Activated naive CD4-positive, alpha-beta T cell treated with anti-CD3 and anti-CD28 coated beads, Interleukin-2, amount 50 U/mL, for 24 hours (primary cell): ENCODE results near the gene EGFL8.
"Not testable (repeated sequence)": the region's sequence is repeated elsewhere in the genome, so short reads cannot be mapped to it uniquely, and the experiment has no call there.

Experiments used
- H3K27ac Mint-ChIP-seq: one replicate; pipeline ENCODE4 v1.8.0; 2021; ENCODE audit warnings: mild to moderate bottlenecking, mixed read lengths
- H3K27me3 Mint-ChIP-seq: one replicate; pipeline ENCODE4 v1.8.0; 2021; ENCODE audit warnings: mixed read lengths
- H3K36me3 Mint-ChIP-seq: one replicate; pipeline ENCODE4 v1.8.0; 2021; ENCODE audit warnings: mixed read lengths
- H3K4me1 Mint-ChIP-seq: one replicate; pipeline ENCODE4 v1.8.0; 2021; ENCODE audit warnings: mixed read lengths
- H3K4me3 Mint-ChIP-seq: one replicate; pipeline ENCODE4 v1.8.0; 2021; ENCODE audit warnings: mild to moderate bottlenecking, mixed read lengths
- H3K9me3 Mint-ChIP-seq: one replicate; pipeline ENCODE4 v1.8.0; 2021; ENCODE audit warnings: mixed read lengths

EGFL8 gene

DNA sequence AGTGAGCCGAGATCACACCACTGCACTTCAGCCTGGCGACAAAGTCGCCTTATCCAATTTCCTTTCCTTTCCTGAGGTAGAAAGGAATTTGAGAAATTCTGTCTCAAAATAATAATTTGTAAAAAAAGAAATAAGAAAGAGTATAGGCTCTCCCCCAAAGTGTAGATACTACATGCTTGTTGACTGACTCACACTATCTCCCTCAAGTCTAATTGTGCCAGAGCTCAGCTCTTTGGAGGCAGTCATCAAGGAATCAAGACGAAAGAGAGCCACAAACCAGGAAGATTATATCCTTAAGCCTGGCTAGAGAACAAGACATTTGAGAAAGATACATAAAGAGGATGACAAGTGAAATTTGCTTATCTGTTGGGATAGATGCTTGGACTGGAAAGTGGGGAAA, 30.6 kb upstream of the EGFL8 start:
- no peaks in the 10 kb centered on the region for H3K36me3 Mint-ChIP-seq
- H3K4me3 Mint-ChIP-seq: no peak overlapping the region
- no peaks in the 10 kb centered on the region for H3K27me3 Mint-ChIP-seq
- H3K4me1 Mint-ChIP-seq: peaks cover 12% of the 10 kb centered on the region
- no peak overlapping the region for H3K27ac Mint-ChIP-seq
- H3K9me3 Mint-ChIP-seq: no peaks in the 10 kb centered on the region

DNA sequence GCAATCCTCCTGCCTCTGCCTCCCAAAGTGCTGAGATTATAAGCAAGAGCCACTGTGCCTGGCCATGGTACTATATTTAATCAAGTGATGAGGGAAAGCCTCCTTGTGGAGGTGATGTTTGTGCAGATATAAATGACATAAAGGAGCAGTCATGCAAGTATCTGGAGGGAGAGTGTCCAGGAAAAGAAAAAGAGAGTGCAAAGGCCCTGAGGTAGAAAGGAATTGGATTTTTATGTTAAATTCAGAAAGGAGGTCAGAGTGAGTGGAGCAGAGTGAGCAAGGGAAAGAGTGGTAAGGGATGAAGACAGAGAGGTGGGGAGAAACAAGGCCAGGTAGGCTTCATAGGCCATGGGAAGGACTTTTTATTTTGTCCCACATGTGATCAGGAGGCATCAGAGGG, 26.9 kb upstream of the EGFL8 start:
- no peak overlapping the region for H3K27ac Mint-ChIP-seq
- no peaks in the 10 kb centered on the region for H3K9me3 Mint-ChIP-seq
- H3K36me3 Mint-ChIP-seq: no peaks in the 10 kb centered on the region
- H3K4me3 Mint-ChIP-seq: no peak overlapping the region
- no peaks in the 10 kb centered on the region for H3K4me1 Mint-ChIP-seq
- no peaks in the 10 kb centered on the region for H3K27me3 Mint-ChIP-seq

DNA sequence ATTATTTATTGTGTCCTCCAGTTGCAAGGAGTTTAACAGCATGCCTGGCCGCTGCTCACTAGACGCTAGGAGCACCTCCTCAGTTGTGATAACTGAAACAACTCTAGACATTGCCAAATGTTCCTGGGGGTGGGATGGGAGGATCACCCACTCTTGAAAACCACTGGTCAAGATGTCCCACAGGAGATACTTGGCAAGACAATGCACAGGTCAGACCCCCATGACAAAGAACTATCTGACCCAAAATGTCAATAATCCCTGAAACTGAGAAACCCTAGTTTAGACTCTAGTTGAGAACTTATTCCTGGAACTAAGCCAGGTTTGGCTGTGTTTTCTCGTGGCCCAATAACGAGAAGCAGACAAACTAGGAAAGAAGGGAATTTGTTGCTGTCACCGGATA, 24.8 kb upstream of the EGFL8 start:
- Mint-ChIP-seq H3K4me1 (no peaks in the 10 kb centered on the region), H3K27me3 (no peaks in the 10 kb centered on the region), H3K9me3 (no peaks in the 10 kb centered on the region), H3K27ac (no peak overlapping the region), H3K4me3 (no peak overlapping the region), H3K36me3 (no peaks in the 10 kb centered on the region)

DNA sequence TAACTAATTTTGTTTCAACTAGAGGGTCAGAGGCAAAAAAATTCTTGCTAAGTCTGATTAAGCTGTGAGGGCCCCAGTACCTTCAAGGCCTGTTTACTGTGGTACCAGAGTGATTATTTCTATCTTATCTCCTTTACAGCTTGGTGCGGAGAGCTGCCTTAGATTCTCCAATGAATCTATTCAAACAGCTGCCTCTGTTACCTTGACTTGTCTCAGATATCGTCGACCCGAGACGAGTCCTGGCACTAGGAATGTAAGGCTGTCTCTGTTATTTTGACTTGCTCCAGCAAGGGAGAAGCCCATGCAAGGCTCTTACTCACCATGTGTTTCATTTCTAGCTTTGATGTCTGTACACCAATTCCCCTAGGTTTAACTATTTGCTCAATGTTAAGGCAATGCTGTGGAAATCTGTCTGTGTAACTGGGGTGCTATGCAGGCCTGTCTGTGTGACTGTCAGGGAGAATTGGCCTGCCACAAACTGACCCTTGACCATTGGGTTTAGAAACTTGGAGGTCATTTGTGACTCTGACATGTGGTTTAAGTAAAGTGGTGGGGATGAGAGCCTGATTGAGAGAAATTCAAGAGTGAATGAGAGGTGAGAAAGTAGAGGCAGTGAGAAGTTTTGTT, 23.9 kb upstream of the EGFL8 start:
- H3K36me3 Mint-ChIP-seq: no peaks in the 10 kb centered on the region
- H3K4me3 Mint-ChIP-seq: no peak overlapping the region
- H3K9me3 Mint-ChIP-seq: no peaks in the 10 kb centered on the region
- no peaks in the 10 kb centered on the region for H3K4me1 Mint-ChIP-seq
- peak overlapping the region; percentile 2 for H3K27ac Mint-ChIP-seq
- no peaks in the 10 kb centered on the region for H3K27me3 Mint-ChIP-seq

DNA sequence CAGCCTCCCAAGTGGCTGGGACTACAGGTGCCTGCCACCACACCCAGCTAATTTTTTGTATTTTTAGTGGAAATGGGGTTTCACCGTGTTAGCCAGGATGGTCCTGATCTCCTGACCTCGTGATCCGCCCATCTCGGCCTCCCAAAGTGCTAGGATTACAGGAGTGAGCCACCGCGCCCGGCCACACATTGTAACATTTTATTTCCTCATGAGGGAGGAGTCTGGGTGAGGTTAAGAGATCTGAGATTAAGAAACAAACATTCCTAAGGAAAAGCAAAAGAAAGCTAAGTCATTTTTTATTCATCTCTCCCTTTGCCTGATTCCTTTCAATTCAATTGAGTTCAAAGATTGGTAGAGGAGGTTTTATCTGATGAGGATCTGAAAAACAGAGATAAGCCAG, 20.2 kb upstream of the EGFL8 start:
- H3K27ac Mint-ChIP-seq, H3K36me3 Mint-ChIP-seq, H3K27me3 Mint-ChIP-seq, H3K9me3 Mint-ChIP-seq, H3K4me3 Mint-ChIP-seq: not testable (repeated sequence)
- H3K4me1 Mint-ChIP-seq: peaks cover 12% of the 10 kb centered on the region

DNA sequence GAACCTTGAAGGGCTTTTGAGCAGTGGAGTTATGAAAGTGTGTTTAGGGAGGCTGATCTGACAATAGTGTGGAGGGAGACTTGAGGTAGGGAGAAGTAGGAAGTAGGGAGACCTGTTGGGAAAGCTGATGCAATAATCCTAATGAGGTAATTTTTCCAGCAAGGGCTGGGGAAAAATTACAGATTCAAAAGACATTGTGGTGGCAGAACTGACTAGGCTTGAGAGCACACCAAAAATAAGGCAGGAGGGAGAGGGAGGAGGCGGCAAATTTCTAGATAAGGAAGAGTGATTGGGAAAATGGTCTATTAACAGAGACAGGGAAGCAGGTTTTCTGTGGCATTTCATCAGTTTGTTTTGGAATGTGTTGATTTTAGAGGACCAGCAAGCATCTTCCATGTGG, 18.1 kb upstream of the EGFL8 start:
- H3K27ac Mint-ChIP-seq: no peak overlapping the region
- H3K4me1 Mint-ChIP-seq: peaks cover 26% of the 10 kb centered on the region
- no peaks in the 10 kb centered on the region for H3K36me3 Mint-ChIP-seq
- H3K27me3 Mint-ChIP-seq: peaks cover 3% of the 10 kb centered on the region
- no peak overlapping the region for H3K4me3 Mint-ChIP-seq
- H3K9me3 Mint-ChIP-seq: no peaks in the 10 kb centered on the region

DNA sequence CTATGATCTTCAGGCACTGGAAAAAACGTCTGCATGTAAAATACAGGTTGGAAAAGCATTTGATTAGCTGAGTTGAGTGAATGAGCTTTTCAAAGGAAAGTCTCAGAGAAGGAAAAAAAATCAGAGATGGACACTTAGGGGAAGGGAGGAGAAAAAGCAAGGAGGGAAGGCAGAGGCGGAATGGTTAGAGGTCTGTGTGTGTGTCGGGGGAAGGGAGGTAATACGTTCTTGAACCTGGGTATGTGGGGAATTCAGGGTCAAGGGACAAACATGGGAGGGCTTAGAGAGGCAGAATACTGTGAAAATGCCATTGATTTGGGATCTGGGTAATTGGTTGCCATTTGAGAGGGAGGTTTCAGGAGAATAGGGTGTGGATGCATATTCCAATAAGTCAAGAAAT, 17.7 kb upstream of the EGFL8 start:
- H3K4me3 Mint-ChIP-seq: no peak overlapping the region
- H3K36me3 Mint-ChIP-seq: no peaks in the 10 kb centered on the region
- H3K4me1 Mint-ChIP-seq: peaks cover 28% of the 10 kb centered on the region
- peaks cover 4% of the 10 kb centered on the region for H3K27me3 Mint-ChIP-seq
- H3K9me3 Mint-ChIP-seq: no peaks in the 10 kb centered on the region
- H3K27ac Mint-ChIP-seq: no peak overlapping the region

DNA sequence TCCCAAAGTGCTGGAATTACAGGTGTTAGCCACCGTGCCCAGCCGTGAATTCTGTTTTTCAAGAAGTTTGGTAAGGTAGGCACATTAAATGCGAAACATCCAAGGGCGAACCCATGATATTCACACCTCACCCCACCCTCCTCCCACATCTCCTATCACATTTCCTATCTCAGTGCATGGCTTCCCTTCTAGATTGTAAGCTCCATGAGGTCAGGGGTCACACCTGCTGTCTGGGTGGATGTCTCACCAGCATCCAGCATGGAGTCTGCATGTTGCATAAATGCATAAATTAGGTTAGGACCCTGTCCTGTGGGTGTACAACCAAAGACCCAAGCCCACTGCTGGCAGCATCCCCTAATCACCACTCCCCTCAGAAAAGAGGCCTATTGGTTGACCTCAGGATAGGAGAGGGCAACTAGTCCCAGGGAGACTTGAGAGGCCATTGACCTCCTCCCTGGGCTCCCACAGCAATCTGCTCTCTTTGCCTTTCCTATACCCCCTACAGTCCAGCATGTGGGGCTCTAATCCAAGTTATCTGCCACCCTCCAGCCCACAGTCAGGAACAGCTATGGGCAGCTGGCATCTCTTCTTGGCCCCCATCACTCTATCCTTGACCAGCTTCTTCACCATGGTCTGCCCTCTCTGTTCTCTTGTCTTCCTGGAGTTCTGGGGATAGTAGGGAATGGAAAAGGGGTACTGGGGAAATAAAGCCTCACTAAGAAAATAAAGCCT, 16.8 kb upstream of the EGFL8 start:
- H3K4me3 Mint-ChIP-seq: no peak overlapping the region
- peaks cover 36% of the 10 kb centered on the region for H3K4me1 Mint-ChIP-seq
- peaks cover 4% of the 10 kb centered on the region for H3K27me3 Mint-ChIP-seq
- H3K27ac Mint-ChIP-seq: no peak overlapping the region
- no peaks in the 10 kb centered on the region for H3K9me3 Mint-ChIP-seq
- no peaks in the 10 kb centered on the region for H3K36me3 Mint-ChIP-seq

DNA sequence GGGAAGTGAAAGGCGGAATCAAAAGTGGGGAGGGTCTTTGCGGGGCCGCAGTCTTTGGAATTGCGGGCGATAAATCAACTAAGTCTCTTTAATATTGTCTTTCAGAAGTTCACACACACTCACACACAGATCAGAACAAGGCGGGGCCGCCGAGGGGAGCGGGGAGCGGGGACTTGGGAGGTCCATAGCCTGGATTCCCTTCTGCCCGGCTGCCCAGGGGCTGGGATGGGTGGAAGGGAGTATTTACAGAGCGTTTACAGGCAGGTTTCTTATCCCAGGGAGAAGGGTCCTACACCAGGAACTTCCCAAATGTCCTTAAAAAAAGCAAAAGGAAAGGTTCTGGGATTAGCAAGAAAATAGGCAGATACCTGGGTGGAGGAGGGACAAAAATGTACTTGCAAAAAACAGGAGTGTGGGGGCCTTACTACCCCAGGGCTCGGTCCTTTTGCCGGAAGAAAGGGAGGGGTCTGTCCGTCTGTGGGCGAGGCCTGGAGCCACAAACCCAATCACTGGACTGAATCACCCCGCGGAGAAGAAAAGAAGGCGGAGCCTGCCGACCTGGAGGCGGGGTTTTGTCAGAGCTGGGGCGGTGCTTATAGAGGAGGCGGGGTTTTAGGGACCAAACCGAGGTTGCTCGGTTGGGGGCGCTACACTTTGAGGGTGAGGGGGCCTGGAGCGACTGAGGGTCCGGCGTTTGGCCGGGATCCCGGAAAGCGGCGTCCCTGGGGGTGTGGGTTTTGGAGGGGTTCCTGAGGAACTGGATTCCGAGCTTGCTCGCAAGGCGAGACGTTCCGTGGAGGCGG, 15.9 kb upstream of the EGFL8 start:
- H3K4me1 Mint-ChIP-seq: peaks cover 45% of the 10 kb centered on the region
- H3K27me3 Mint-ChIP-seq: peaks cover 4% of the 10 kb centered on the region
- peak overlapping the region; percentile 25 for H3K27ac Mint-ChIP-seq
- no peaks in the 10 kb centered on the region for H3K9me3 Mint-ChIP-seq
- peak overlapping the region; percentile 84 for H3K4me3 Mint-ChIP-seq
- H3K36me3 Mint-ChIP-seq: no peaks in the 10 kb centered on the region

DNA sequence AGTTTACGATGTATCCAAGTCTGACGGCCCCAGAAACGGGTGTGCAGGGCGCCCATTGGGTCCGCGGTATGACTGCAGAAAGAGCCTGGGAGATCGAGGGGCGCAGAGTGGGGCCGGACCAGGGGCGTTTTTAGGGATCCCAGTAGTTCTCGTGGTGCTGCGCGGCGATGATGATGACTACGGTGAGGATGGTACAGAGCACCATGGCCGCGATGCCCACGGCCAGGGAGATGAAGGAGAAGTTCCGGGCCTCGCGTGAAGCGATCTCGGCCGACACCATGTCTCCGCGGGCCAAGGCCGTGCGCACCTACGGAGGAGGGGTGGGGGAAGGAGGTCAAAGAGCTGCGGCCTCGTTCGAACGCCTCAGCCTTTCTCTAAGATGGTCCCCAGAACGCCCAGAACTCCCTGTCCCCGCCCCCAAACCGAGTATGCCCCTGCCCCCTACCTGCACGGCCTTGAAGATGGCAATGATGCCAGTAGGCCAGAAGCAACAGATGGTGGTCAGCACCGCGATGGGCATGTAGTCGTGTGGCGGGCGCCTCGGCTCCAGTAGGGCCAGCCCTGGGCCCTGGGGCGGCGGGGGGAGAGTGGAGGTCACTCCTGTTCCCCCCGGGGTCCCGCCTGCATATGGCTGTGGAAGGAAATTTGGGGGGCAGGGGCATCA, 15.2 kb upstream of the EGFL8 start:
- Mint-ChIP-seq H3K36me3 (no peaks in the 10 kb centered on the region), H3K4me3 (peak overlapping the region; percentile 84), H3K27me3 (peaks cover 4% of the 10 kb centered on the region), H3K4me1 (peaks cover 52% of the 10 kb centered on the region), H3K27ac (peak overlapping the region; percentile 25), H3K9me3 (no peaks in the 10 kb centered on the region)

DNA sequence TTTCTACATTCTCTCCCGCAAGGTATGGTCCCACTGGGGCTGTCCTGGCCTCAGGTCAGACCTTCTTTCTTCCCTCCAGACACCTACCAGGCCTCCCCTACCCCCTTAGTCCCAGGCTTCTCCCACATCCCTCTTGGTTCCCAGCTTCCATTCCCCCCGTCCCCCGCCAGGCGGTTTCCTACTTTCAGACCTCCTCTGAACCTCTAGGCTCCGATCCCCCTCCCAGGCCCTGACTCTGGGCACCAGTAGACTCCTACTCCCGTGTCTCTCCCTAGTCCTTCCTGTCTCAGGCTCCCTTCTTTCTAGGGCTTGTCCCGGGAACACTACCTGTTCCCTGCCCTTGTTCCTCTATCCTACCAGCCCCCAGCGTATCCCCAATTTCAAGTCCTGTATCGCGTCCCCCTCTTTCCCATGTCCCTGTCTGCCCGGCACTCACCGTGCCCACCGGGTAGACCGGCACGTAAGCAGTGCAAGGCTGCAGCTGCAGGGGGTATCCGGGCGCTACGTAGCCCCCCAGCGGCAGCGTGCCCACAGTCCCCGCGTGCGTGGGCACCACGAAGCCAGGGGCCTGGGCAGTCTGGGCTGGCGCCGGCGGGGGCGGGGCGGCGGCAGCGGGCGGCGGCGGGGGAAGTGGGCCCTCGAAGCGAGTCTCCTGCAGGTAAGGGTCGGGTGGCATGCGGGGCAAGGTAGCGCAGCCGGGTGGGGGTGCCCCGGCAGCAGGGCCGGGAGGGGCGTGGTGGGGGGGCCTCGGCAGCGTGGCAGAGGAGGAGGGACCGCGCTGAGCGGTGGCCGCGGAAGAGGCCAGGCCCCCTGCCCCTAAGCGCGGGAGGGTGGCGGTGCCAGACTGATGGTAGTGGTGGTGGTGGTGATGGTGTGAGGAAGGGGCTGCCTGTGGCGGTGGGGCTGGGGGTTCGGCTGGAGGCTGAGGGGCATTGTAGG, 14.2 kb upstream of the EGFL8 start:
- Mint-ChIP-seq H3K9me3 (no peaks in the 10 kb centered on the region), H3K27me3 (peaks cover 4% of the 10 kb centered on the region), H3K4me3 (peak overlapping the region; percentile 70), H3K27ac (no peak overlapping the region), H3K36me3 (no peaks in the 10 kb centered on the region), H3K4me1 (peaks cover 61% of the 10 kb centered on the region)

DNA sequence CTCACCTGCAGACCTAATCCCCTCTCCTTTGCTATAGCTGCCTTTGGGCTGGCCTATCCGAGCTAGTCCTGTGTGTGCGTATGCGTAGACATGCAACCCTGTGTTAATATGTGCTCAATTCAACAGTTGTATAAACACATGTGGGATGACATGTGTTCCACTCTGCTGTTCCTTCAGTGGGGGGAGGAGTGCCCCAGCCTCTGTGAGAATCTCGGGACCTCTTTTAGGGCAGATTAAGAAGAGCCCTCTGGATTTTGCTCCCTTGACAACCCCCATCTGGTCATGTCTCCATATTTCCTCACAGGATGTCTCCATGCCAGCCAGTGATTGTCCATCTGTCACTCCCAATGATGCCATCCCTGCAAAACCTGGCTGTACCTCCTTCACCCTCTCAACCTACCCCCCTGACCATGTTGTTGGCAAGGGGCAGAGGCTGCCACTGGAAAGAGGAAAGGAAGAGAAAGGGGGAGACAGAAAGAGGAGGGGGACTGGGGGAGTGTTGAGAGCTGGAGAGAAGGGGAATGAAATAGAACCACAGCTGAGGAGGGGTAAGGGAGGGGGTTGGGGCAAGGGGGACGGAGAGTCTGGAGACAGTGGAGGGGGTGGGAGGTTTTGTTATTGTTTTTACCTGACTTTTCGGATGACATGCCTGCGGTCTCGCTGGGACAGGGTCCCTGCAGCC, 13.1 kb upstream of the EGFL8 start:
- peak overlapping the region; percentile 70 for H3K4me3 Mint-ChIP-seq
- no peaks in the 10 kb centered on the region for H3K36me3 Mint-ChIP-seq
- H3K9me3 Mint-ChIP-seq: no peaks in the 10 kb centered on the region
- peaks cover 4% of the 10 kb centered on the region for H3K27me3 Mint-ChIP-seq
- peaks cover 67% of the 10 kb centered on the region for H3K4me1 Mint-ChIP-seq
- H3K27ac Mint-ChIP-seq: no peak overlapping the region

DNA sequence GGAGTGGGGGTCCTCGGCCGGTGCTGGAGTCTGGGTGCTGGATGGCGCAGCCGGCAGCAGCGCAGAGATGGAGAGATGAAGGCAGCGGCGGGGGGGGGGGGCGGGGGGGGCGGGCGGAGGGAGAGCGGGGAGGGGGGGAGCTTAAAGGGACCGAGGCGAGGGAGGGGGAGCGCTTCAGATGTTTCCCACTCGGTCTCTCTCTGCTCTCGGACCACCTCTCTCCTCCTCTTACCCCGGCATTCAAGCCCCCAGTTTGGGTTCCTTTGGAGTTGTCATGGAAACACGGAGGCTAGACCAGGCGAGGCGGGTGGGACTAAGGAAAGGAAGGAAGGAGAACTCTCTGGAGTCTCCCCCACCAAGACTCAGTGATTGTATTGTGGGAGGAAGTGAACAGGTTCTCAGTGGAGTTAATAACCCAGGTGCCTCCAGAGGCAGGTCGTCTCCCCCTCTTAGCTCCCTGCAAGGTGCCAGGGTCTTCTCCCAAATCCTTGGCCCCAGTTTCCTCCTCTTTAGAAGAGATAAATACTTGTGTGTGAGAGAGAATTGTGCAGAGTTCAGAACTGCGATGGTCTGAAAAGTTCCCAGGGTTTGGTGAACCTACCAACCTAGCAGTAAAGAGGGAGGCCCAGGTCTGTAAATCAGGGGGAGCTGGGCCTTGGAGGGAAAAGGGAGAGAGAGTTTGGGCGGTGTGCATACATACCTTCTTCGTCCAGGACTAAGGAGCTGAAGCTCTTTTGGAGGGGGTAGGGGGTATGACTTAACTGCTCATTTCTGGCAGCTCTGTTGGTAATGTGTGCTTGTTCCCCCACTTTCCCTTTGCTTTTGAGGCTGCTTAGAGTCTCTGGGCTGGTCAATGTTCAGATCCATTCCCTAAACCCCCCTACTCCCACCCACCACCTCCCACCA, 12.3 kb upstream of the EGFL8 start, which contains the start of gene PRRT1:
PRRT1 (minus strand) TSS at position 77 of the 906 bp plus-strand sequence. CDS start 112 bp downstream, outside the sequence.
- Mint-ChIP-seq H3K36me3 (no peaks in the 10 kb centered on the region), H3K27me3 (peaks cover 4% of the 10 kb centered on the region), H3K4me1 (peaks cover 67% of the 10 kb centered on the region)

More for the DNA sequence above, 12.3 kb upstream of the EGFL8 start, which contains the start of gene PRRT1:
- Mint-ChIP-seq H3K27ac (no peak within 1 kb of the TSS), H3K4me3 (peak within 1 kb of the TSS; percentile 99), H3K9me3 (no peaks in the 10 kb centered on the region)
